UCSD-AML1 (cell line): ENCODE data around the gene GNG4.

ENCODE experiments used
- DNase-seq: peaks from one replicate; lab custom pipeline; 2025; ENCODE audit not compliant: unreplicated experiment; lab: John Stamatoyannopoulos, UW

Gene GNG4

GRCh38 chr1:235649368-235650163 lies at the start of gene GNG4:
TSS of gene GNG4 (minus strand) at chr1:235649784. CDS start at chr1:235583838, 65,946 bp downstream.
- no peak for DNase-seq

DNA sequence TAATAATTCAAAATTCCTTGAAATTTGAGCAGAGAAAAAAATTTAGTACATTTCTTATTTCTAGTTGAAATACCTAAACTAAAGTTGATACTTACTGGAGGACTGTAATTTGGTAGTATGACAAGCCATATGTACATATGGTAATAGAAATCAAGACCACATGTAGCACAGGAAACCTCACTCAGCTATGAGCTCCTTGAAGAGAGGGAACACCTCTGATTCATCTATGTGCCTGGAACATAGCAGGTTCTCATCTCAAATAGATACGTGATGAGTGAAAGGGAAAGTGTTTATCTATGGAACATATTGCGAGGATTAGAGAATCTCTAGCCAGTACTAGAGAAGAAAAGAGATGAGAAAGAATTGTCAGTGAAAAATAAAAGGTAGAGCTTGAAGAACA lies 47.9 kb upstream of the GNG4 start:
- no peak for DNase-seq

DNA sequence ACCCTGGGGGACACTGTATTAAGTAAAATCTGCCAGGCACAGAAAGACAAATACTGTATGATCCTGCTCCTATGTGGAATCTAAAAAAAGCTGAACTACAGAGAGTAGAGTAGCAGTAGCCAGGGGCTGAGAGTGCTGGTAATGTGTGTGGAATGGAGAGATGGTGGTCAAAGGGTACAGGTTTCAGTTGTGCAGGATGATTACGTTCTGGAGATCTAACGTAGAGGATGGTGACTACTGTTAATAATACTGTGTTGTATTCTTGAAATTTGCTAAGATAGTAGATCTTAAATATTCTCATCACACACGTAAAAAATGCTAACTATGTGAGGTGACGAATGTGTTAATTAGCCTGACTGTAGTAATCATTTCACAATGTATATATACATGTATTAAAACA lies 39.8 kb upstream of the GNG4 start:
- no peak for DNase-seq

- DNase-seq, result no peak
Measured at GRCh38 chr1:235688096-235688495, 38.5 kb upstream of the GNG4 start.

- DNase-seq, result no peak
Measured at GRCh38 chr1:235683653-235684052, 34.1 kb upstream of the GNG4 start.

DNA sequence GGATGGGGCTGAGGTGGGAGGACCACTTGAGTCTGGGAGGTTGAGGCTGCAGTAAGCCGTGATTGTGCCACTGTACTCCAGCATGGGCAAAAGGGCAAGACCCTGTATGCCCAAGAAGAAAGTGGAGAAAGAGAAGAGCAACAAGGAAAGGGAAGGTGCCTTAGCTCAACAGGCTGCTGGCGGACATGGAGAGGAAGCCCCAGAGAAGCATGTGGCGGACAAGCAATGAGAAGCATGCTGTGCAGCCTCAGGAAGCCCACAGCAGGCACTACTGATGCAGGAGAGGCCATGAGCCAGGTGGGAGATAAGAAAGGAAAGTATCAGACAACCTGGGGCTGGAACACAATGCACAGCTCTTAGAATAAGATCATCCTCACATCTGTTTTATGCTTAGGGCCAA lies 32.6 kb upstream of the GNG4 start:
- no peak for DNase-seq

DNA sequence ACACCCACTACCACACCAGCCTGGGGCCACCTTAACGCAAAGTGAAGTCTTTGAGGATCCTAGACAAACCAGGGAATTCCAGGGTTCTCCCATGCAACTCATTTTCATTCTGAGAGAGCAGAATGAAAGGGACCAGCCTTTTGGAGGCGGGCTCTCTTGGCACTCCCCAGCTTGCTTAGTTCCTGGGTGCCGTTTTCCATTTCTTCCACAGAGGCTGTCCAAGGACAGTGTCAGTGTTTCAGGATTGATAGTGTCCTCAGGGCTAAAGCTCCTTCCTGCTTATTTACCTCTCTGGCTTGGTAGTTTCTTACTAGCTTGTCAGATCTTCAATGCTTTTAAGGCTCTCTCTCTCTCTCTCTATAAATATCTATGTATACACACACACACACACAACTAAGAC lies 30.1 kb upstream of the GNG4 start:
- DNase-seq, result no peak

GRCh38 chr1:235679005-235679404 lies 29.4 kb upstream of the GNG4 start:
- no peak for DNase-seq

DNA sequence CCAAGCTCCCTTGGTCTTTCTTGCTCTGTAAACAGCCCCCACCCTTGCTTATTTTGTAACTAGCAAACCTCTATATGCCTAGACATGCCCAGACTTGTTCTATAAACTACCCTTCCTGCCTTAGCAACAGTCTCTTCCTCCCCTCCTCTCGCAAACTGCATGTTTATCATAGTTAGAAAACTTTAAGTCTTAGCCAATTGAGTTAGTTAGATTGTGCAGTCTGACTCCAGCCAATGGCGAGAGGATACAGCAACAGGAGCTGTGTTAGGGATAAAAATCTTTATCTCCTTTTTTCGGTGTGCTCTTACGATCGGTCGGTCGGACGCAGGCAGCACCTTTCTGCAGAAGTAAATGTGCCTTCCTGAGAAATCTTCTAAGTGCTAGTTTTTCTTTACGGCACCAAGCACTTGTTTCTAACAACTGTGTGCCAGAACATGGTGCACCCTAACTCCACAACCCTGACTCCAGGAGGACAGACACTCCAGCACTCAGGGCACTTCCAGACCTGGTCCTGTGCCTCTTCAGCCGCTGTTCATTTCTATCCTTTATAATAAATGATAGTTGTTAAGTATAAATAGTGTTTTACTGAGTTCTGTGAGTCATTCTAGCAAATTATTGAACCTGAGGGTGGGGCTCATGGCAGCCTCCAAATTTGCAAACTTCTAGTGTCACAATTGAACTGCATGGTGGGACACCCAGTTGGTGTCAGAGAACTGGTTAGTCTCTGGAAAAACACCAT lies 25.7 kb upstream of the GNG4 start:
- DNase-seq, result no peak

GRCh38 chr1:235673981-235674380 lies 24.4 kb upstream of the GNG4 start:
- no peak for DNase-seq

GRCh38 chr1:235671992-235672391 lies 22.4 kb upstream of the GNG4 start:
- DNase-seq, result no peak

- no peak for DNase-seq
Measured at GRCh38 chr1:235670157-235670776, 20.7 kb upstream of the GNG4 start.

- no peak for DNase-seq
Measured at GRCh38 chr1:235669277-235669676, 19.7 kb upstream of the GNG4 start.

GRCh38 chr1:235663628-235664027 lies 14.0 kb upstream of the GNG4 start:
- no peak for DNase-seq

DNA sequence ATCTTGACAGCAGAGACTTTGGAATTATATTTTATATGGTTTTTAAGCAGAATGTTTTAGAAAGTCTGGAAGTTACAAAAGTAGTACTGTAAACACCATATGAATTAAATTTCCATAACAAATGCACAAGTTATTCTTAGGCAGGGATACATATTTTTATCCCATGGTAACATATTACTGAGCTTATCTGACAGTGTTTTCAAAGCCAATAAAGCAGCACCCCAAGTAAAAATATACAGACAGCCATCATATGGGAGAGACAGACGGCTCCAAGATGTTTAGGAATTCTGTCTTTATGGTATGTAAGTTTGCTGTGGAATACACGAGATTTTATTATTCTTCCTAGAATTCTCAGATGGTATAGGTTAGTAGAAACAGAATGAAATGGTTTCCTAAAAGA lies 12.0 kb upstream of the GNG4 start:
- DNase-seq, result no peak

GRCh38 chr1:235659186-235659771 lies 9.7 kb upstream of the GNG4 start:
- DNase-seq, result no peak

- DNase-seq, result no peak
Measured at GRCh38 chr1:235657747-235658526, 8.4 kb upstream of the GNG4 start.

DNA sequence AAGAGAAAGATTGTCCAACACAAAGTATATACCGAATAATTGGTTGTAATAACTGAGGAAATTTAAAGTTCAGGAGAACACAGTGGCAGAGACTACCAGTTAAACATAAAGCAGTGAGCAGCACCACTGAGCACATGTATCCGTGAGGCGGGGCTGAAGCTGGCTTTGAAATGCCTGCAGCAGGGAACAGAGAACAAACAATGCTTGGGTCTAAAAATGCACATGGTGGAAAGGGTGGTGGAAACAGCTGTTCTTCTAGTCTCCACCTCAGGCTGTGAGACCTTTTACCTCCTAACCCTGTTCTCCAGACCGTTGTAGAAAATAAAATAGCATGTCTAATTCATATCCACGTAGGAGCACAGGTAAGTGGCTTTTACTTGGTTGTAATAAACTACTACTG lies 7.7 kb upstream of the GNG4 start:
- DNase-seq, result no peak

GRCh38 chr1:235652364-235652763 lies 2.8 kb upstream of the GNG4 start:
- DNase-seq, result no peak

- no peak for DNase-seq
Measured at GRCh38 chr1:235651170-235651806, 1.7 kb upstream of the GNG4 start.
